HG03095 (cell line): ENCODE measurements around the gene ZNF766.
"Not testable (repeated sequence)": the region's sequence is repeated elsewhere in the genome, so short reads cannot be mapped to it uniquely, and the experiment has no call there.

ENCODE experiments used
- ATAC-seq: cut with Tn5 transposase; IDR thresholded peaks from one replicate; pipeline ENCODE4 v1.9.1; 2021; ENCODE audit warnings: moderate library complexity; ENCODE audit not compliant: unreplicated experiment

ZNF766 gene

DNA sequence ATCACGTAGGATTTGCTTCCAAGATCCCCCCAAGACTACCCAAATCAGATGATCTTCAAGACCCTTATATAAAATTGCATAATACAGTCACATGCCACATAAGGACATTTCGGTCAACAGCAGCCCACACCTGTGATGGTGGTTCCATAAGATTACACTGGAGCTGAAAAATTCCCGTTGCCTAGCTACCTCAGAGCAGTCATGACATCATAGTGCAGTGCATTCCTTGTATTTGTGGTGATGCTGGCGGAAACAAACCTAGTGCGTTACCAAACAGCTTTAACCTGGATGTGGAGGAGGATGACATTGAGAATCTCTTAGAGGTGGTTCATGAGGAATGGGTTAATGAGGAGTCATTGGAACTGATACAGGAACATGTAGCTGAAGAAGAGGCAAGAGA lies 4.8 kb downstream of the ZNF766 start:
- ATAC-seq: no peak

DNA sequence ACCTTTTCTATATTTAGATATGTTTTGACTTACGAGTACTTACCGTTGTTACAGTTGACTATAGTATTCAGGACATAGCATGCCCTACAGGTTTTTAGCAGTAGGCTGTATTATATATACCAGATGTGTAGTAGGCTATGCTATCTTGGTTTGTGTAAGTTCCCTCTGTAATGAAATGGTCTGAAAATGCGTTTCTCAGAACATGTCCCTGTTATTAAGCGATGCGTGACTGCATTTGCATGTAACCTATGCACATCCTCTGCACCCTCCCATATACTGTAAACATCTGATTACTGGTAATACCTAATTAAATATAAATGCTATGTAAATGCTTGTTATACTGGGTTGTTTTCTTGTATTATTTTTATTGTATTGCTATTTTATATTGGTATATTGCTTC lies 6.6 kb downstream of the ZNF766 start:
- ATAC-seq: no peak

DNA sequence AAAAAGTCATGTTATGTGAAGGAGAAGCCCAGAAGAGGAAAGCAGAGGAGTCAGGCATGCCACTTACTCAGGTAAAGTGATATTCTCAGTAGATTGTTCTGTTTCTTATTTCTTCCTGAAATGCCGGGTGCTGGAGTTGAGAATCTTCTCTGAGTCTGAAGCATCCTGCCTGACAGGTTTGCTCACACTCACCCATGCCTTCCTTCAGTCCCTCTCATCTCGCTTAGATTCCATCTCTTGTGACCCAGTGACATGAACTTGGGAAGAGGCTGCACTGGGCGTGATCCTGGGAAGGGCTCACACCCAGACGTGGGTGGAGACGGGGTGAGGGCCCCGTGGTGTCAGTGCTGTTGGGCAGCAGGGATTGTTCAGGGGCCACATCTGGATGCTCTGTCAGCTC lies 8.1 kb downstream of the ZNF766 start:
- ATAC-seq: no peak

DNA sequence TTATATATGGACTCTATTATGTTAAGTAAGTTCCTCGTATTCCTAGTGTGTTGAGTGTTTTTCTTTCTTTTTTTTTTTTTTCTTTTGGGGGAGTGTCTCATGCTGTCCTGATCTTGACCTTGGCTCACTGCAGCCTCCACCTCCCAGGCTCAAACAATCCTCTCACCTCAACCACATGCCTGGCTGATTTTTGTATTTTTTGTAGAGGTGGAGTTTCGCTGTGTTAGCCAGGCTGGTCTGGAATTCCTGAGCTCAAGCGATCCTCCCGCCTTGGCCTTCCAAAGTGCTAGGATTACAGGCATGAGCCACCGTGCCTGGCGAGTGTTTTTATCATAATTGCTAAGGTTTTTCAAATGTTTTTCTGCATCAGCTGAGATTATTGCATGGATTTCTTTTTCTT lies 16.9 kb downstream of the ZNF766 start:
- no peak for ATAC-seq

DNA sequence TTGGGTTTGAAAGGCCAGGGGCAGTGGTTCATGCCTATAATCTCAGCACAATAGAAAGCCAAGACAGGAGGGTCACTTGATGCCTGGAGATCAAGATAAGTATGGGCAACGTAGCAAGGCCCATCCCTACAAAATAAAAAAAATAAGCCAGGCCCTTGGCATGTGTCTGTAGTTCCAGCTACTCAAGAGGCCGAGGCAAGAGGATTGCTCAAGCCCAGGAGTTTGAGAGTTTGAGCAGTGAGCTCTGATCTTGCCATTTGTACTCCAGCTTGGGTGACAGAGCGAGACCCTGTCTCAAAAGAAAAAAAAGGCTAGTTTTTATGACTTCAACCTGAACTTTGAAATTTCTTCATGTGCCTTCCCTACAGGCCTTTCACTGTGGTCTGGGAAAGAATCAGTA lies 22.4 kb downstream of the ZNF766 start:
- no peak for ATAC-seq

DNA sequence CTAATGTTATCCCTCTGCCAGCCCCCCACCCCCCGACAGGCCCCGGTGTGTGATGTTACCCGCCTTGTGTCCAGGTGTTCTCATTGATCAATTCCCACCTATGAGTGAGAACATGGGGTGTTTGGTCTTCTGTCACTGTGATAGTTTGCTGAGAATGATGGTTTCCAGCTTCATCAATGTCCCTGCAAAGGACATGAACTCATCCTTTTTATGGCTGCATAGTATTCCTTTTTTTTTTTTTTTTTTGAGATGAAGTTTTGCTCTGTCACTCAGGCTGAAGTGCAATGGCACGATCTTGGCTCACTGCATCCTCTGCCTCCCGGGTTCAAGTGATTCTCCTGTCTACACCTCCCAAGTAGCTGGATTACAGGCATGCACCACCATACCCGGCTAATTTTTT lies 23.6 kb downstream of the ZNF766 start:
- not testable (repeated sequence) for ATAC-seq

DNA sequence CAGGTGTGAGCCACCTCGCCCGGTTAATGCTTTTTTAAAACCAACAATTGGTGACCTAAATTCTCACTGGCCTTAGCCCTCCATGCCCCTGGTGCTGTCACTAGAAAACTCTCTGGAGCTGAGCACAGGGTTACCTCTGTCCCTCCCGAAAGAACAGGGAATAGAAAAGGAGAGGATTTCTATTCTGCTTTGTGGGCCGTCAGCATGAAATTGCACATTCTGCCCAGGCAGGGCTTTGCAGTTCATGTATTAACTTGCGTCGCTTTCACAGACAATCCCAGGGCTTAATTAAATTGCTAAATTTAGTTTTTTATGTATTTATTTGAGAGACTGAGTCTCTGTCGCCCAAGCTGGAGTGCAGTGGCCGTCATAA lies 27.0 kb downstream of the ZNF766 start:
- ATAC-seq: no peak

DNA sequence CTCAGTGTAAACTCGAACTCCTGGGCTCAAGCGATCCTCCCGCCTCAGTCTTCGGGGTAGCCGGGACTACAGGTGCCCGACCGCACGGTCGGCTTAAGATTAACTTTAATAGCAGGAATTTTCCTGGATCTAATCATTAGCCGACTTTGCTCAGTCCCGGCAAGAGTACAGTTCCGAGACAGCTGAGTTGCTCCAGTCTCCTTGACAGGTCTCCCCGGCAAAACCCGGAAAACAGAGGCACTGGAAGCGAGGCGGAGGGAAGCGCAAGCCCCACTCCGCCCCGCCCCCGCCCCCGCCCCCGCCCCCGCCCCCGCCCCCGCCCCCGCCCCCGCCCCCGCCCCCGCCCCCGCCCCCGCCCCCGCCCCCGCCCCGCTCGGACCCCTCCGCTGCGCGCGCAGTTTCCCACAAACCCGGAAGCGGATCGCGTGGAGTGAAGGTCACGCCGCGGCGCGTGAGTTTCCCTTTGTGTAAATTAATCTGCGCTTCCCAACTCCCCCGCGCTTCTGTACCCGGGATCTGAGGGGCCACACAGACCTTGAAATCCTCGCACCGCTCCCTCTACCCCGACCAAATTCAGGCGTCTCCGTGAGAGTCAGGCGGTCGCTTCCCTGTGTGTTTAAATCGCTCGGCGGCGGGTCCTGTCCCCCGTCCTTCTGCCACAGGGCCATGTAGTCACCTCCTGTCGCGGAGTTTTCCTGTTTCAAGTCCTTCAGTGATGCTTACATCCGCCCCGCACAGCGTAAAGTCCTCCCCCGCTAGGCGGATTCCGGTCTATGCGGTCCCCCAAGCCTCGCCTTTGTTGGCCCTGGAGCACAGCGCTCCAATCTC lies 27.6 kb downstream of the ZNF766 start, which contains the start of gene ZNF480:
Gene ZNF480 (plus strand): TSS at position 397 of the 828 bp plus-strand sequence. CDS start 3,244 bp downstream, outside the sequence.
- no peak for ATAC-seq

DNA sequence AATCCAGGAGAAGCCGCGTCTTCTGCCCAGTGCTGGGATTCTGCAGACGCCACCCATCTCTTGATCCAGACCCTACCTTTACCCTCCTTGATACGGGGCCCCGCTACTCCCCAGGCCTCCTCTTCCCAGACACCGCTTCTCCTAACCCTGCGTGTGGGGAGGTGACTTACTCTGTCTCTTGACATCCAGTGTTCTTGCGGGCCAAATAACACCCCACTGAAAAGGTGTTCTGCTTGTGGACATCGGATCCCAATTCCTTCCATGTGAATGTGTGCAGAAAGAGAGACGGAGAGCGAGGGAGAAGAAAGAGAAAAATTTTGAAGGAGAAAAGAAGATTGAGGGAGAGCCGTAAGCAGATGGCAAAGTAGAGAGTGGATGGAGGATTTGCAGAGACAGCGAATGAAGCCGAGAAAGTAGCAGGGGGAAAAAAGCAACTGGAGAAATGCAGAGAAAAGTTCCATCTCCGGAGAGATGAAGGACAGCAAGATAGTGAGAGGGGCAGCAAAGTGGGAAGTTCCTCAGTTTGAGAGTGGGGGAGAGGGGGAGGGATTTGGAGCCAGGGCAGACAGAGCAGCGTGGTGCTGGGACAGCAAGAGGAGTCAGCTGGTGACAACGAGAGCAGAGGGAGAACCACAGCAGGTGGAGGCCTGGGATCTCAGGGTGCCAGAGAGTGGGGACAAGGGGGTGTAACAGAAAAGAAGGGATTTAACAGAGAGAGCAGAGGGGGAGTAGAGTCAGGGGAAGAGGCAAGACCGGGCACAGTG lies 28.4 kb downstream of the ZNF766 start:
- ATAC-seq: no peak

DNA sequence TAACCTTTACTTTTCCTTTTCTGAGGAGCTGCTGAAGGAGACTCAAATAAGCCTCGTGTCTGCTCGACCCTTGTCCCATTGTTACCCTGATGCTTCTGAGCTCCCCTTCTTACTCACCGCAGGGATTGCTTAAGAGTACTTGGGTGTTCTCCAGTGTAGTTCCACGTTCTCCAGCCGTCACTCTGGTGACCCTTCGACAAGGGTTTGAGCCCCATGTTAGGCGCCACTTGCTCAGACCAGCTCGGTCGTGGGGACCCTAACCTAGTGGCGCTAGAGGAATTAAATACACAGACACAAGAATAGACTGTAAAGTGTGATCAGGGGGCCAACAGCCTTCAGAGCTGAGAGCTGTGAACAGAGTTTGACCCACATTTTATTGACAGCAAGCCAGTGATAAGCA lies 37.9 kb downstream of the ZNF766 start:
- ATAC-seq: no peak

DNA sequence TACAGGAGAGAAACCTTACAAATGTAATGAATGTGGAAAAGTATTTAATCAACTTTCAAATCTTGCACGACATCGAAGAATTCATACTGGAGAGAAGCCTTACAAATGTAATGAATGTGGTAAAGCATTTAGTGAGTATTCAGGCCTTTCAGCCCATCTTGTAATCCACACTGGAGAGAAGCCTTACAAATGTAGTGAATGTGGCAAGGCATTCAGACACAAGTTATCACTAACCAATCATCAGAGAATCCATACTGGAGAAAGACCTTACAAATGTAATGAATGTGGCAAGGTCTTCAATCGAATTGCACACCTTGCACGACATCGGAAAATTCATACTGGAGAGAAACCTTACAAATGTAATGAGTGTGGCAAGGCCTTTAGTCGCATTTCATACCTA lies 53.0 kb downstream of the ZNF766 start:
- no peak for ATAC-seq

DNA sequence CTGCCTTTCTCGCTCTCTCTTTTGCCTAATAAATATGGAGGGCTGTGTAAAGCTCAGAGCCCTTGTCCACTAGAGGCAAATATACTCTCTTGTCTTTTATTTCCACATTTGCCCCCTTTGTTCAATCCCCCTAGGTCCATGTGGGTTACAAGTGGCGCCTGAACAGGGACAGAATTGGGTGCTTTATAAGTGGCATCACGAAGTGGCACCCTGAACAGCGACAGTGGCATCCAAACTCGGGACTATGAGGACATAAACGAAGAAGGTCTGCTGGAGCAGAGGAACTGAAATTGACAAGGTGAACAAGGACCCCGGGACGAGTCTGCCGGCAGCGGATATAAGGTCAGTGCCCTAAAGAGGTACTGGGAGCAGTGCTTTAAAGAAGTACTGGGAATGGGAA lies 62.4 kb downstream of the ZNF766 start:
- ATAC-seq: no peak

DNA sequence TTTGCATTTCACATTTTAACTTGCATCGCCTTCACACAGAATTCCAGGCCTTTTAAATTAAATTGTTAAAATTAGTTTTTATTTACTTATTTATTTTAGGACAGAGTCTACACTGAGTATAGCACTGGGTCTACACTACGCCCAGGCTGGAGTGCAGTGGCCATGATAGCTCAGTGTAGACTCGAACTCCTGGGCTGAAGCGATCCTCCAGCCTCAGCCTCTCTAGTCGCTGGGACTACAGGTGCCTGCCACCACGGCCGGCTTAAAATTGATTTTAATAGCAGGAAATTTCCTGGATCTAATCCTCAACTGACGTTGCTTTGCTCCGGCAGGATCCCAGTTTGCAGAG lies 66.4 kb downstream of the ZNF766 start:
- ATAC-seq: no peak

DNA sequence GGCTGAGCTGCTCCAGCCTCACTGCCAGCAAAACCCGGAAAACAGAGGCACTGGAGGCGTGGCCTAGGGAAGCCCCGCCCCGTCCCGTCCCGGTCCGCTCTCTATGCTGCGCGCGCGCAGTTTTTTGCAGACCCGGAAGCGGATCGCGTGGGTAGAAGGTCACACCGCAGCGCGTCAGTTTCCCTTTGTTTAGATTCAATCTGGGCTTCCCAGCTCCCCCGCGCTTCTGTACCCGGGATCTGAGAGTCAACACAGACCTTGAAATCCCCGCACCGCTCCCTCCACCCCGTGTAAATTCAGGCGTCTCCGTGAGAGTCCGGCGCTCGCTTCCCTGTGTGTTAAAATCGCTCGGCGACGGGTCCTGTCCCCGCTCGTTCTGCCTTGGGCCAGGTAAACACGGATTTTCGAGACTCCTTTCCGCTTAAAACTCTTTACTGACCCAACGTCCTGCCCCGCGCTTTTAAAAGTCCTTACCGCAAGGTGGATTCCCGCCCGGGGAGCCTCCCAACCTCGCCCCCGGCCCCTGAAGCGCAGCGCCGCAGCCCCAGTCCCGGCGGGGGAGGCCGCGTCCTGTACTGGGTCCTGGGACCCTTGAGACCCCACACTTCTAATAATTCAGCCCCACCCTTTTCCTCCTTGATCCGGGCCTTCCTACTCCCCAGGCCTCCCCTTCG lies 66.9 kb downstream of the ZNF766 start, which contains the start of gene ZNF610:
Gene ZNF610 (plus strand): TSS at position 127 of the 674 bp plus-strand sequence. CDS start 12,930 bp downstream, outside the sequence.
- peak; percentile 81 for ATAC-seq

DNA sequence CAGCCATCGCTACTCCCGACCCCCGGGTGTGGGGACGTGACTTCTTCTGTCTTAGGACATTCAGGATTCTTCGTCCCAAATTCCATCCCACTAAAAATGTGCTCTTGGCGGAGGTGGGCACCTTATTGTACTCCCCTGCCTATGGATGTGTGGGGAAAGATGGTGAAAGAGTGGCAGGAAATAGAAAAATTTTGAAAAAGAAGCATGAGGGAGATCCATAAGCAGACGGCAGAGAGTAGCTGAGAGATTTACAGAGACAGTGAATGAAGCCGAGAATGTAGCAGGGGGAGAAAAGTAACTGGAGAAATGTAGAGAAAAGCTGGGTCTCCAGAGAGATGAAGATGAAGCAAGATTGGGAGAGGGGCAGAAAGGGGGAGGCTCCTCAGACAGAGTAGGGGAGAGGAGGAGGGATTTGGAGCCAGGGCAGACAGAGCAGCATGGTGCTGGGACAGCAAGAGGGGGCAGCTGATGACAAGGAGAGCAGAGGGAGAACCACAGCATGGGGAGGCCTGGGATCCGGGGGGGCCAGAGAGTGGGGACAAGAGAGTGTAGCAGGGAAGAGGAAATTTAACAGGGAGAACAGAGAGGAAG lies 67.5 kb downstream of the ZNF766 start:
- no peak for ATAC-seq

DNA sequence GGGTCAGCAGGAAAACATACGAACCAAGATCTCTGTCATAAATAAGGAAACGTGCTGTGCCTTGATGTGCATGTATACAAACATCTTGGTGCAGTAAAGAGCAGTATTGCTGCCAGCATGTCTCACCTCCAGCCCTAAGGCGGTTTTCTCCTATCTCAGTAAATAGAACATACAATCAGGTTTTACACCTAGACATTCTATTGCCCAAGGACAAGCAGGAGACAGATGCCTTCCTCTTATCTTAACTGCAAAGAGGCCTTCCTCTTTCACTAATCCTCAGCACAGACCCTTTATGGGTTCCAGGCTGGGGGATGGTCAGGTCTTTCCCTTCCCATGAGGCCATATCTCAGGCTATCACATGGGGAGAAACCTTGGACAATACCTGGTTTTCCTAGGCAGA lies 69.6 kb downstream of the ZNF766 start:
- not testable (repeated sequence) for ATAC-seq

DNA sequence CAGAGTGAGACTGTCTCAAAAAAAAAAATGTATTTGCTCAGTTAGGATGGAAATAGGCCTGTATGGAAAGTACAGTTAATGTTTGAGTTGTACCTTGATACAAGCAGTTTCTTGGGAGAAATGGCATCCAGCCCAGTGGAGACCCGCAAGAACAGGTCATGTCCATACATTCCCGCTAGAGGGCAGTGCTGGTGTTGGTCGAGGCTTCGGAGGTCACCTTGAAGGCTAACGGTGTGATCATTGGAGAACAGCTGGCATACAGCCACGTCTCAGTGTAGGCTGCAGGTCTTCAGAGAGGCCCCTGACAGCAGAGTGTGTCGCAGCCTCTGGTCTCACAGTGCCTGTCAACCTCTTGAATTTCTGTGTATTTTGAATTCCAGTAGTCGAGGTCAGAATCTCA lies 74.2 kb downstream of the ZNF766 start:
- ATAC-seq: no peak

DNA sequence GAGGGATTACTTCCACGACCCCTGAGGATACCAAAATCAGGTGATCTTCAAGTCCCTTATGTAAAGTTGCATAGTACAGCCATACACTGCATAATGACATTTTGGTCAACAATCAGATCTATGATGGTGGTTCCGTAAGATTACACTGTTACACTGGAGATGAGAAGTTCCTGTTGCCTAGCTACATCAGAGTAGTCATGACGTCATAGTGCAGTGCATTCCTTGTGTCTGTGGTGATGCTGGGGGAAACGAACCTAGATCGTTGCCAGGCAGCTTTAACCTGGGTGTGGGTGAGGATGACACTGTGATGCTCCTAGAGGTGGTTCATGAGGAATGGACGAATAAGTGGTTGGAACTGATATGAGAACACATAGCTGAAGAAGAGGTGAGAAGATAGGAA lies 75.8 kb downstream of the ZNF766 start:
- ATAC-seq: no peak
